Uterus (tissue), 4 donors: ENCODE results near the gene PREX1. TPM values are rescaled to one million over a fixed set of nuclear protein-coding genes. Genes with fewer than 3 reads are reported as not detected.

Experiments used
- DNase-seq, 2 donors: peaks; one replicate each; pipeline ENCODE4 v3.0.0-alpha.2; 2019 to 2020
- H3K27ac ChIP-seq, 2 donors: fragments of 200-600 bp; sonication (generic); 1 replicate in 1 of 2; 2 replicates in 1 of 2; pipeline ENCODE4 v1.5.1; 2016 to 2018
- H3K27me3 ChIP-seq, 2 donors: fragments of 200-600 bp; sonication (generic); one replicate each; pipeline ENCODE4 v1.5.1; 2018 to 2019; ENCODE audit warnings: control low read depth in 1 of 2
- H3K36me3 ChIP-seq, 2 donors: fragments of 200-600 bp; sonication (generic); one replicate each; pipeline ENCODE4 v1.5.1; 2019; ENCODE audit warnings: control low read depth in 1 of 2
- H3K4me1 ChIP-seq, 2 donors: fragments of 200-600 bp; sonication (generic); one replicate each; pipeline ENCODE4 v1.5.1; 2018 to 2019; ENCODE audit warnings: control low read depth in 1 of 2
- H3K4me3 ChIP-seq, 2 donors: fragments of 200-600 bp; sonication (generic); 1 replicate in 1 of 2; 2 replicates in 1 of 2; pipeline ENCODE4 v1.5.1; 2018 to 2019; ENCODE audit warnings: mild to moderate bottlenecking in 1 of 2
- H3K9me3 ChIP-seq, 2 donors: fragments of 200-600 bp; sonication (generic); one replicate each; pipeline ENCODE4 v1.5.1; 2019; ENCODE audit warnings: control low read depth in 1 of 2
- POLR2A ChIP-seq, 2 donors: fragments of 450-650 bp; IDR thresholded peaks; one replicate each; pipeline ENCODE4 v1.6.1; 2016; ENCODE audit warnings: antibody characterized with exemption in 2 of 2, mild to moderate bottlenecking in 1 of 2, moderate library complexity in 1 of 2
- intact Hi-C: fragments of 100-400 bp; cut with DNase I; formaldehyde crosslinking; loops from one replicate; pipeline ENCODE4 v1.15.1; 2023; ENCODE audit warnings: low total_unique reads
- total RNA-seq, 4 donors: library from RNA; depleted of rRNA in 3 of 4; stranded (reverse); fragments of >200 nt in 3 of 4; gene quantifications; one replicate each; pipeline versions ENCODE4 v1.1.0 to v1.2.4, GENCODE V29; 2014 to 2023
- TF ChIP-seq, protein P1 (sequence below), 4 experiments: fragments of 200-600 bp in 2 of 4; fragments of 450-650 bp in 2 of 4; sonication (generic) in 2 of 4; IDR thresholded peaks; one replicate each; pipeline ENCODE4 v1.5.1; 2016 to 2019; ENCODE audit warnings: antibody characterized with exemption in 4 of 4, mild to moderate bottlenecking in 2 of 4, moderate library complexity in 1 of 4
- donor health status: DM: yes; HTN: yes; CAD: no.

The PREX1 gene
- total RNA-seq, 4 donors from 2014 or later, result 3.6 to 19.7 (median 11.3) TPM

GRCh38 chr20:48703511-48704219, 124.1 kb downstream of the PREX1 start:
- no peaks in the 10 kb centered on the region for H3K9me3 ChIP-seq
- no peak overlapping the region for H3K4me3 ChIP-seq
- DNase-seq, result no peak
- no peak overlapping the region for H3K27ac ChIP-seq
- intact Hi-C loops, result no loop called here
- no peaks in the 10 kb centered on the region for H3K27me3 ChIP-seq
- TF ChIP-seq, protein P1, sequence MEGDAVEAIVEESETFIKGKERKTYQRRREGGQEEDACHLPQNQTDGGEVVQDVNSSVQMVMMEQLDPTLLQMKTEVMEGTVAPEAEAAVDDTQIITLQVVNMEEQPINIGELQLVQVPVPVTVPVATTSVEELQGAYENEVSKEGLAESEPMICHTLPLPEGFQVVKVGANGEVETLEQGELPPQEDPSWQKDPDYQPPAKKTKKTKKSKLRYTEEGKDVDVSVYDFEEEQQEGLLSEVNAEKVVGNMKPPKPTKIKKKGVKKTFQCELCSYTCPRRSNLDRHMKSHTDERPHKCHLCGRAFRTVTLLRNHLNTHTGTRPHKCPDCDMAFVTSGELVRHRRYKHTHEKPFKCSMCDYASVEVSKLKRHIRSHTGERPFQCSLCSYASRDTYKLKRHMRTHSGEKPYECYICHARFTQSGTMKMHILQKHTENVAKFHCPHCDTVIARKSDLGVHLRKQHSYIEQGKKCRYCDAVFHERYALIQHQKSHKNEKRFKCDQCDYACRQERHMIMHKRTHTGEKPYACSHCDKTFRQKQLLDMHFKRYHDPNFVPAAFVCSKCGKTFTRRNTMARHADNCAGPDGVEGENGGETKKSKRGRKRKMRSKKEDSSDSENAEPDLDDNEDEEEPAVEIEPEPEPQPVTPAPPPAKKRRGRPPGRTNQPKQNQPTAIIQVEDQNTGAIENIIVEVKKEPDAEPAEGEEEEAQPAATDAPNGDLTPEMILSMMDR (IDR thresholded peaks at IDR 0.05), result no peak
- no peaks in the 10 kb centered on the region for H3K36me3 ChIP-seq
- H3K4me1 ChIP-seq, result no peaks in the 10 kb centered on the region

GRCh38 chr20:48703107-48703506, 124.7 kb downstream of the PREX1 start:
- intact Hi-C loops, result no loop called here

DNA sequence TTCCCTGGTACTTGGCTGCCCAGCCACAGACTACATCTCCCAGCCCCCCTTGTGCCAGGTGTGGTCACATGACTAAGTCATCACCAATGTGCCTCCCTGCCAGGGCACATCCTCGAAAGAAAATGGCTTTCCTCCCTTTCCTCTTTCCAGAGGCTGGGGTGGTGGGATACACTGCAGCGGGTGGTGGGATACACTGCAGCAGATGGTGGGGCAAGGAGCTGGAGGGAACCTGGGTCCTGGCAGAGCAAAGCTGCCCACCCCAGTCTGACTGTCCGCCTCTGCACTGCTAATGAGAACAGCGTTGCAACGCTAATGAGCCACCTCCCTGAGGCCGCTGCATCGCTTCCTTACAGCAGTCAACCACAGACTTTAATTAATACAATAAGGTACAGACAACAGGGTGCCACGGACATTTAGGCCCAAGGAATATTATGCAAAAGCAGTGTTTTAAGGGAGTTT, 125.3 kb downstream of the PREX1 start:
- DNase-seq, result no peak
- Histone ChIP-seq H3K27me3 (no peaks in the 10 kb centered on the region), H3K9me3 (no peaks in the 10 kb centered on the region), H3K36me3 (no peaks in the 10 kb centered on the region), H3K4me3 (no peak overlapping the region), H3K27ac (no peak overlapping the region), H3K4me1 (no peaks in the 10 kb centered on the region)
- intact Hi-C loops, result no loop called here
- TF ChIP-seq, protein P1 (IDR thresholded peaks at IDR 0.05), result no peak
- TF ChIP-seq POLR2A (IDR thresholded peaks at IDR 0.05), result no peak

More at GRCh38 chr20:48703107-48703506, 124.7 kb downstream of the PREX1 start:
- Histone ChIP-seq H3K27me3 (no peaks in the 10 kb centered on the region), H3K36me3 (no peaks in the 10 kb centered on the region), H3K9me3 (no peaks in the 10 kb centered on the region), H3K4me3 (no peak overlapping the region), H3K4me1 (no peaks in the 10 kb centered on the region), H3K27ac (no peak overlapping the region)
- TF ChIP-seq POLR2A (IDR thresholded peaks at IDR 0.05), result no peak
- TF ChIP-seq, protein P1 (IDR thresholded peaks at IDR 0.05), result no peak
- no peak for DNase-seq

- no peaks in the 10 kb centered on the region for H3K27me3 ChIP-seq
- no peak for DNase-seq
- H3K27ac ChIP-seq, result no peak overlapping the region
- no peak overlapping the region for H3K4me3 ChIP-seq
- H3K4me1 ChIP-seq, result no peaks in the 10 kb centered on the region
- H3K36me3 ChIP-seq, result no peaks in the 10 kb centered on the region
- TF ChIP-seq POLR2A (IDR thresholded peaks at IDR 0.05), result no peak
- TF ChIP-seq, protein P1 (IDR thresholded peaks at IDR 0.05), result no peak
- no peaks in the 10 kb centered on the region for H3K9me3 ChIP-seq
- intact Hi-C loops, result no loop called here
Measured at GRCh38 chr20:48701702-48702101, 126.1 kb downstream of the PREX1 start.

- H3K36me3 ChIP-seq, result no peaks in the 10 kb centered on the region
- intact Hi-C loops, result no loop called here
- no peak for DNase-seq
- H3K4me3 ChIP-seq, result no peak overlapping the region
- no peak for TF ChIP-seq POLR2A (IDR thresholded peaks at IDR 0.05)
- TF ChIP-seq, protein P1 (IDR thresholded peaks at IDR 0.05), result no peak
- H3K27me3 ChIP-seq, result no peaks in the 10 kb centered on the region
- no peaks in the 10 kb centered on the region for H3K4me1 ChIP-seq
- no peak overlapping the region for H3K27ac ChIP-seq
- no peaks in the 10 kb centered on the region for H3K9me3 ChIP-seq
Measured at GRCh38 chr20:48698507-48699267, 129.1 kb downstream of the PREX1 start.
